Keratinocyte (primary cell): Measurements from ENCODE around the gene NRXN2. TPM values are rescaled to one million over a fixed set of nuclear protein-coding genes. Genes with fewer than 3 reads are reported as not detected.
"Not testable (repeated sequence)": the region's sequence is repeated elsewhere in the genome, so short reads cannot be mapped to it uniquely, and the experiment has no call there.

Experiments
- DNase-seq: peaks from one replicate; pipeline ENCODE4 v3.0.0-alpha.2; 2011; ENCODE audit warnings: low read depth, missing footprints, low spot score
- FAIRE-seq: peaks from 2 replicates; lab custom pipeline; 2011; peaks lifted over from hg19 to GRCh38; lab: Jason Lieb, UNC
- H2AFZ ChIP-seq: 2 replicates; pipeline ENCODE4 v1.6.0; 2012; ENCODE audit warnings: low read length, control low read depth, inconsistent platforms; ENCODE audit not compliant: control insufficient read depth
- H3K27ac ChIP-seq: 2 replicates; pipeline ENCODE4 v1.5.1; 2011; ENCODE audit warnings: low read length; ENCODE audit not compliant: control insufficient read depth, insufficient read depth
- H3K27me3 ChIP-seq: 3 replicates; pipeline ENCODE4 v1.6.0; 2011; ENCODE audit warnings: low read length; ENCODE audit not compliant: control insufficient read depth, insufficient read depth; ENCODE audit errors: extremely low read depth
- H3K36me3 ChIP-seq, 2 experiments: 2 replicates in 1 of 2; 3 replicates in 1 of 2; pipeline ENCODE4 v1.5.1; 2011; ENCODE audit warnings: low read length in 2 of 2, mild to moderate bottlenecking in 1 of 2; ENCODE audit not compliant: control insufficient read depth in 2 of 2, insufficient read depth in 2 of 2; ENCODE audit errors: extremely low read depth in 1 of 2
- H3K4me1 ChIP-seq: 3 replicates; pipeline ENCODE4 v1.5.1; 2011; ENCODE audit warnings: low read length; ENCODE audit not compliant: control insufficient read depth, insufficient read depth; ENCODE audit errors: extremely low read depth
- H3K4me2 ChIP-seq: 3 replicates; pipeline ENCODE4 v1.6.0; 2011; ENCODE audit warnings: low read depth, low read length; ENCODE audit not compliant: control insufficient read depth, insufficient read depth; ENCODE audit errors: extremely low read depth
- H3K4me3 ChIP-seq, 3 experiments: fragments of 200-600 bp in 1 of 3; sonication (generic) in 1 of 3; 2 replicates in 2 of 3; 3 replicates in 1 of 3; pipeline ENCODE4 v1.5.1; 2011 to 2016; ENCODE audit warnings: low read length in 3 of 3, mild to moderate bottlenecking in 3 of 3, control low read depth in 2 of 3, inconsistent platforms in 1 of 3, low read depth in 1 of 3, mixed read lengths in 1 of 3, mixed run types in 1 of 3, moderate library complexity in 1 of 3; ENCODE audit not compliant: control insufficient read depth in 2 of 3, insufficient read depth in 2 of 3; ENCODE audit errors: extremely low read depth in 1 of 3
- H3K79me2 ChIP-seq: 2 replicates; pipeline ENCODE4 v1.6.0; 2012; ENCODE audit warnings: low read length; ENCODE audit not compliant: control insufficient read depth, insufficient read depth
- H3K9ac ChIP-seq: 3 replicates; pipeline ENCODE4 v1.6.0; 2011; ENCODE audit warnings: low read length; ENCODE audit not compliant: control insufficient read depth, insufficient read depth; ENCODE audit errors: extremely low read depth
- H3K9me1 ChIP-seq: 3 replicates; pipeline ENCODE4 v1.6.0; 2011; ENCODE audit warnings: low read length; ENCODE audit not compliant: control insufficient read depth, insufficient read depth; ENCODE audit errors: extremely low read depth
- H3K9me3 ChIP-seq: 2 replicates; pipeline ENCODE4 v1.5.1; 2012; ENCODE audit warnings: low read depth, low read length; ENCODE audit not compliant: control insufficient read depth
- H4K20me1 ChIP-seq: 3 replicates; pipeline ENCODE4 v1.6.0; 2011; ENCODE audit warnings: low read length; ENCODE audit not compliant: control insufficient read depth, insufficient read depth; ENCODE audit errors: extremely low read depth
- EZH2 ChIP-seq: IDR thresholded peaks from one replicate; pipeline ENCODE4 v1.6.1; 2012; ENCODE audit warnings: inconsistent platforms, mild to moderate bottlenecking, low read length, moderate library complexity
- dilution Hi-C: fragments of 300-500 bp; cut with MboI; formaldehyde crosslinking; loops from one replicate; pipeline ENCODE4 v1.7.0; 2020; ENCODE audit warnings: low sequenced_read_pairs; ENCODE audit not compliant: extremely low pct_ligation_motif_present
- polyA plus RNA-seq, 5 experiments: library from polyadenylated mRNA; depleted of rRNA in 3 of 5; stranded (reverse) in 3 of 5; stranded (forward) in 1 of 5; unstranded in 1 of 5; fragments of >200 nt; gene quantifications; 1 replicate in 1 of 5; 2 replicates in 3 of 5; 3 replicates in 1 of 5; pipeline versions ENCODE4 v1.2.1 to v1.2.3, GENCODE V29; 2011 to 2012; ENCODE audit warnings: missing spikeins in 2 of 5, low read depth in 1 of 5, low replicate concordance in 1 of 5
- TF ChIP-seq, protein P1 (sequence below), 3 experiments: IDR thresholded peaks in 1 of 3; conservative IDR thresholded peaks in 1 of 3; optimal IDR thresholded peaks in 1 of 3; 2 replicates in 2 of 3; 3 replicates in 1 of 3; pipeline versions ENCODE3 to v1.5.1; 2011; ENCODE audit warnings: low read length in 3 of 3, mild to moderate bottlenecking in 3 of 3, moderate library complexity in 2 of 3, control low read depth in 1 of 3, inconsistent platforms in 1 of 3; ENCODE audit not compliant: insufficient read depth in 2 of 3; ENCODE audit errors: extremely low read depth in 1 of 3

Gene NRXN2
- polyA plus RNA-seq, 1 donor (not counting 4 experiments of a cell fraction or from before 2014, with no cell fraction given), result not detected

DNA sequence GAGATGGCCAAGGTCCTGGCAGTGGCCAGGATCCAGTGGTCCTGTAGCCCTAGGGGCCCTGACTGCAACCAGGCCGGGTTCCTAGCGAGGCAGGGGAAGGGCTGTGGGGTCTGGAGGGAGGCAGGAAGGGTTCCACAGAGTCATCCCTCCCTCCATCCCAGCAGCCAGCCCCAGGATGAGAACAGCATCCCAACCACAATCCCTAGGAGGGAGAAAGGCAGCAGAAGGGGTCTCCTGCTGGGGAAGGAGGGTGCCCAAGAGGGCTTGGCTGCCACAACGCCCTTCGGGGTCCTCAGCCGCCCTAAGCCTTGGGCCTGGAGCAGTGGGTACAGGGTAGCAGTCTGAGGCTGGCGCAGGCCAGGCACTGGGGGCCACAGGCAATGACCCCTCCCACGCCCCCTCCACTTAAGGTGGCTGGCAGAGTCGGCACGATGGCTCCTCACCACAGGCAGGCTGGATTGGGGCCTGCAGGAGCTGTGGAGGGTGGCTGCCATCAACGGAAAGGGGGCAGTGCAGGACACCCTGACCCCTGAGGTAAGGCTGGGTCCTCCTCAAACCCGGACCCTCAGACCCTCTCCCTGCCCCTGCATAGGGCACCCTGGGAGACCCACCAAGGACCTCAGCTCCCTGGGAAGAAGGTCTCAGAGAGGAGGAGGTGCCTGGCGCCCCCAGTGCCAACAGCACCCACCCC is 124.7 kb downstream of the NRXN2 start:
- Histone ChIP-seq H3K4me3 (no peak overlapping the region), H3K9me1 (no peaks in the 10 kb centered on the region), H3K4me2 (no peak overlapping the region), H3K79me2 (no peaks in the 10 kb centered on the region), H3K9ac (no peak overlapping the region), H3K9me3 (peaks cover 4% of the 10 kb centered on the region), H3K4me1 (no peaks in the 10 kb centered on the region), H2AFZ (no peak overlapping the region), H3K36me3 (no peaks in the 10 kb centered on the region), H4K20me1 (no peaks in the 10 kb centered on the region), H3K27ac (no peak overlapping the region), H3K27me3 (no peaks in the 10 kb centered on the region)
- FAIRE-seq (no peak), DNase-seq (no peak)
- TF ChIP-seq, protein P1, sequence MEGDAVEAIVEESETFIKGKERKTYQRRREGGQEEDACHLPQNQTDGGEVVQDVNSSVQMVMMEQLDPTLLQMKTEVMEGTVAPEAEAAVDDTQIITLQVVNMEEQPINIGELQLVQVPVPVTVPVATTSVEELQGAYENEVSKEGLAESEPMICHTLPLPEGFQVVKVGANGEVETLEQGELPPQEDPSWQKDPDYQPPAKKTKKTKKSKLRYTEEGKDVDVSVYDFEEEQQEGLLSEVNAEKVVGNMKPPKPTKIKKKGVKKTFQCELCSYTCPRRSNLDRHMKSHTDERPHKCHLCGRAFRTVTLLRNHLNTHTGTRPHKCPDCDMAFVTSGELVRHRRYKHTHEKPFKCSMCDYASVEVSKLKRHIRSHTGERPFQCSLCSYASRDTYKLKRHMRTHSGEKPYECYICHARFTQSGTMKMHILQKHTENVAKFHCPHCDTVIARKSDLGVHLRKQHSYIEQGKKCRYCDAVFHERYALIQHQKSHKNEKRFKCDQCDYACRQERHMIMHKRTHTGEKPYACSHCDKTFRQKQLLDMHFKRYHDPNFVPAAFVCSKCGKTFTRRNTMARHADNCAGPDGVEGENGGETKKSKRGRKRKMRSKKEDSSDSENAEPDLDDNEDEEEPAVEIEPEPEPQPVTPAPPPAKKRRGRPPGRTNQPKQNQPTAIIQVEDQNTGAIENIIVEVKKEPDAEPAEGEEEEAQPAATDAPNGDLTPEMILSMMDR (optimal IDR thresholded peaks at IDR 0.05 in 1 of 3, IDR thresholded peaks at IDR 0.05 in 1 of 3, conservative IDR thresholded peaks at IDR 0.05 in 1 of 3; ENCODE audit: extremely low read depth in 1 of 3, insufficient read depth in 2 of 3, low read length in 3 of 3), result no peak
- no peak for TF ChIP-seq EZH2
- dilution Hi-C loops, result no loop called here

DNA sequence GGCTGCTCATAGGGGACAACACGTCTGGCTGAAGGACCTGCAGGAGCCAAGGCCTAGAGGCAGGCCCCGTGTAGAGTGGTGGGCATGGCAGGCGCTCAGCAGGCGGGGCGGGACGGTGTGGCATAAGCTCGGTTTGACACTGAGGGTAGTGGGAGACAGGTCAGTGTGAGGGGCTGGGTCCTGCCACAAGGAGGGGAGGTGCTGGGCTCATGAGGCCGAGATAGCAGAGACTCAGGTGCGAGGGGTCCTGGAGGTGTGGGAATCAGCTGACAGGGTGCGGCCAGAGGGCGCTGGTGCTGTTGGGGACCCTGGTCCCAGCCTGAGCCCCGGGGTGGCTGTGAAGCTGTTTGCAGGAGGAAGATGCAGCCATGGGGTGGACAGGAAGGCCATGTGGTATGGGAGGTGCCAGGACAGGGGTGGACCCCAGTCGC is 125.3 kb downstream of the NRXN2 start:
- TF ChIP-seq, protein P1 (optimal IDR thresholded peaks at IDR 0.05 in 1 of 3, IDR thresholded peaks at IDR 0.05 in 1 of 3, conservative IDR thresholded peaks at IDR 0.05 in 1 of 3; ENCODE audit: extremely low read depth in 1 of 3, insufficient read depth in 2 of 3, low read length in 3 of 3), result no peak
- TF ChIP-seq EZH2, result no peak
- Histone ChIP-seq H3K4me3 (no peak overlapping the region), H3K9me1 (no peaks in the 10 kb centered on the region), H3K36me3 (no peaks in the 10 kb centered on the region), H3K79me2 (no peaks in the 10 kb centered on the region), H2AFZ (no peak overlapping the region), H3K27ac (no peak overlapping the region), H3K27me3 (no peaks in the 10 kb centered on the region), H3K4me1 (no peaks in the 10 kb centered on the region), H4K20me1 (no peaks in the 10 kb centered on the region), H3K9ac (no peak overlapping the region), H3K4me2 (no peak overlapping the region), H3K9me3 (peaks cover 4% of the 10 kb centered on the region)
- dilution Hi-C loops, result no loop called here
- FAIRE-seq, result no peak
- DNase-seq, result no peak

DNA sequence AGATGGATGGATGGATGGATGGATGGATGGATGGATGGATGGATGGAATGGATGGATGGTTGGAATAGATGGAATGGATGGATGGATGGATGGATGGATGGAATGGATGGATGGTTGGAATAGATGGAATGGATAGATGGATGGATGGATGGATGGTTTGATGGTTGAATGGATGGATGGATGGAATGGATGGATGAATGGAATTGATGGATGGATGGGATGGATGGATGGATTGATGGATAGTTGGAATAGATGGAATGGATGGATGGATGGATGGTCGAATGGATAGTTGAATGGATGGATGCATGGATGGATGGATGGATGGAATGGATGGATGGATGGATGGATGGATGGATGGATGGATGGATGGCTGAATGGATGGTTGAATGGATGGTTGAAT is 127.1 kb downstream of the NRXN2 start:
- dilution Hi-C loops, DNase-seq, H3K27me3 ChIP-seq: not testable (repeated sequence)

More for the DNA sequence above, 127.1 kb downstream of the NRXN2 start:
- not testable (repeated sequence) for H2AFZ ChIP-seq, H4K20me1 ChIP-seq, H3K9ac ChIP-seq, H3K4me3 ChIP-seq, H3K9me1 ChIP-seq, H3K27ac ChIP-seq, H3K9me3 ChIP-seq, H3K4me2 ChIP-seq, H3K4me1 ChIP-seq, H3K79me2 ChIP-seq, H3K36me3 ChIP-seq, FAIRE-seq
